Gastroesophageal sphincter (tissue), 4 donors: Measurements from ENCODE around the gene CENPE. TPM values are rescaled to one million over a fixed set of nuclear protein-coding genes. Genes with fewer than 3 reads are reported as not detected.
A peak's percentile ranks its signal among the peaks of the same experiment; 100 is the strongest.

Experiments used
- ATAC-seq: fragments of 150-250 bp; one replicate; pipeline ENCODE4 v1.9.1; 2016; ENCODE audit warnings: mild to moderate bottlenecking, moderate library complexity
- H3K27ac ChIP-seq, 4 donors: fragments of 200-600 bp; sonication (generic) in 3 of 4; 1 replicate in 3 of 4; 2 replicates in 1 of 4; pipeline ENCODE4 v1.5.1; 2016 to 2019
- H3K27me3 ChIP-seq: fragments of 200-600 bp; sonication (generic); one replicate; pipeline ENCODE4 v1.5.1; 2019
- H3K36me3 ChIP-seq, 2 donors: fragments of 200-600 bp; sonication (generic); one replicate each; pipeline ENCODE4 v1.5.1; 2019; ENCODE audit warnings: control low read depth in 1 of 2
- H3K4me1 ChIP-seq, 3 donors: fragments of 200-600 bp; sonication (generic); 1 replicate in 2 of 3; 2 replicates in 1 of 3; pipeline ENCODE4 v1.5.1; 2016 to 2019; ENCODE audit warnings: control low read depth in 2 of 3
- H3K4me3 ChIP-seq, 2 donors: fragments of 200-600 bp; sonication (generic); one replicate each; pipeline ENCODE4 v1.5.1; 2019; ENCODE audit warnings: mild to moderate bottlenecking in 1 of 2, moderate library complexity in 1 of 2
- H3K9me3 ChIP-seq, 3 donors: fragments of 200-600 bp; sonication (generic); one replicate each; pipeline ENCODE4 v1.5.1; 2017 to 2019; ENCODE audit warnings: control low read depth in 2 of 3
- EP300 ChIP-seq: sonication (generic); formaldehyde crosslinking; IDR thresholded peaks from one replicate; pipeline ENCODE4 v1.6.1; 2017; ENCODE audit warnings: antibody characterized with exemption, mild to moderate bottlenecking
- POLR2A ChIP-seq, 2 donors: fragments of 450-650 bp; IDR thresholded peaks; one replicate each; pipeline ENCODE4 v1.6.1; 2017; ENCODE audit warnings: antibody characterized with exemption in 2 of 2, mild to moderate bottlenecking in 2 of 2, moderate library complexity in 1 of 2
- POLR2AphosphoS5 ChIP-seq: sonication (generic); formaldehyde crosslinking; IDR thresholded peaks from one replicate; pipeline ENCODE4 v1.6.1; 2017; ENCODE audit warnings: antibody characterized with exemption
- WGBS, 2 donors: methylation state at CpG; one replicate each; pipeline ENCODE4 v1.1.5; 2018; ENCODE audit warnings: low coverage in 1 of 2; 5-methylcytosine and 5-hydroxymethylcytosine counted together
- total RNA-seq, 4 donors: library from RNA; depleted of rRNA; stranded (reverse); fragments of >200 nt; gene quantifications; one replicate each; pipeline ENCODE4 v1.1.0, GENCODE V29; 2016
- TF ChIP-seq, protein P1 (sequence below), 4 experiments: fragments of 200-600 bp in 2 of 4; fragments of 450-650 bp in 2 of 4; sonication (generic) in 1 of 4; IDR thresholded peaks; one replicate each; pipeline ENCODE4 v1.5.1; 2017 to 2019; ENCODE audit warnings: antibody characterized with exemption in 4 of 4, mild to moderate bottlenecking in 2 of 4, moderate library complexity in 2 of 4

Gene CENPE
- total RNA-seq, 4 donors from 2014 or later: 0.81 to 1.8 (median 1.1) TPM

DNA sequence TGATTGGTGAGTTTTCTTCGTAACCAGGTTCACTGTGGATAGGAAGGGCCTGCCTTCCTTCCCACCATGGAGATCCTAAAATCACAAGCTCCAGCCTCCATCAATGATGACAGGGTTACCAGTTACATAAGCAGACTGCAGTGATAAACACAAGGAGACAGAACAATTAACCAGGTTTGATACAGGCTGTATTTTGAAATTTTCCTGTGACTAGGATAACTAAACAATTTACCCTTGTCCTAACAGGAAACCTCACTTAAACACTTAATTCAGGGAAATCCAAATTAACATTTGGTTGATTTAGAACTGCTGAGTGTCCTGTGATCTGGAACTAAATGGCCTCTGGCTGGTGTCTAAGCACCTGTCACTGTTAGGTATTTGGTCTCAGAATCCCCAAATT, 118.5 kb downstream of the CENPE start:
- Histone ChIP-seq H3K36me3 (peaks cover 0 to 46% of the 10 kb centered on the region in 2 donors), H3K4me1 (peaks cover 3 to 25% (median 5%) of the 10 kb centered on the region in 3 donors), H3K4me3 (no peak overlapping the region), H3K27me3 (no peaks in the 10 kb centered on the region), H3K9me3 (no peaks in the 10 kb centered on the region), H3K27ac (no peak overlapping the region)
- 90 to 100% methylated on average over 1 of the region's 1 CpG for WGBS, 2 donors
- no peak for TF ChIP-seq EP300
- TF ChIP-seq, protein P1, sequence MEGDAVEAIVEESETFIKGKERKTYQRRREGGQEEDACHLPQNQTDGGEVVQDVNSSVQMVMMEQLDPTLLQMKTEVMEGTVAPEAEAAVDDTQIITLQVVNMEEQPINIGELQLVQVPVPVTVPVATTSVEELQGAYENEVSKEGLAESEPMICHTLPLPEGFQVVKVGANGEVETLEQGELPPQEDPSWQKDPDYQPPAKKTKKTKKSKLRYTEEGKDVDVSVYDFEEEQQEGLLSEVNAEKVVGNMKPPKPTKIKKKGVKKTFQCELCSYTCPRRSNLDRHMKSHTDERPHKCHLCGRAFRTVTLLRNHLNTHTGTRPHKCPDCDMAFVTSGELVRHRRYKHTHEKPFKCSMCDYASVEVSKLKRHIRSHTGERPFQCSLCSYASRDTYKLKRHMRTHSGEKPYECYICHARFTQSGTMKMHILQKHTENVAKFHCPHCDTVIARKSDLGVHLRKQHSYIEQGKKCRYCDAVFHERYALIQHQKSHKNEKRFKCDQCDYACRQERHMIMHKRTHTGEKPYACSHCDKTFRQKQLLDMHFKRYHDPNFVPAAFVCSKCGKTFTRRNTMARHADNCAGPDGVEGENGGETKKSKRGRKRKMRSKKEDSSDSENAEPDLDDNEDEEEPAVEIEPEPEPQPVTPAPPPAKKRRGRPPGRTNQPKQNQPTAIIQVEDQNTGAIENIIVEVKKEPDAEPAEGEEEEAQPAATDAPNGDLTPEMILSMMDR (IDR thresholded peaks at IDR 0.05): no peak
- no peak for TF ChIP-seq POLR2AphosphoS5
- no peak for TF ChIP-seq POLR2A (IDR thresholded peaks at IDR 0.05)
- ATAC-seq: no peak

DNA sequence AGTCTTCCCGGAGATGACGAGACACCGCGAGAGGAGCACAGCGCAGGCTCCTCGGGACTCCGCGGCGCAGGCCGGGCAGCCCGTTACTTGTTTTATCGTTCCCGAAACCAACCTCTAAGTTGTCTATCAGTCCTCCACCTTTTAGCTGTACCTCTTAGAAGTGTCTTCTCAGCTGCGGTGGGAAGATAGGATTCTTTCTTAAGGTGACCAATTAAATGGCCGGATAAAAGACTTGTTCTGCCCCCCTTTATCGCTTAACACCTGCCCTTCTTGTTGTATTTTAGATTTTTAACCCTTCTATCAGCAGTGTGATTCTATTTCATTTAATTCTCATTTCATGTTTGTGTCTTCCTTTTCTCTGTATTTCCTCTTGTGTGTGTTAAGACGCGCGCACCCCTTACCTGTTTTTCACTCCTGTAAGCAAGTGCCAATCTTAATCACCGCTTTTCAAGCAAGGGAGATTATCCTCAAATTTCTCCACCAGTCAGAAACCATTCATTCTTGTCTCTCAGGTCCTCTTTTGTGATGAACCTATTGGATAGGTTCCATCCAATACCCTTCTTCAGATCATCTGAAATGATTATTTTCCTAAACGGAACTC, 121.3 kb downstream of the CENPE start, which contains the start of gene SLC9B2:
Gene SLC9B2 (minus strand): TSS at position 15 of the 601 bp plus-strand sequence. CDS start 9,211 bp downstream, outside the sequence.
- WGBS, 2 donors: 20 to 27% methylated on average over 7 to 17 of the region's 21 CpGs
- Histone ChIP-seq H3K36me3 (peaks cover 0 to 26% of the 10 kb centered on the region in 2 donors), H3K4me3 (peak within 1 kb of the TSS; percentile 53 to 61), H3K4me1 (peaks cover 3 to 35% (median 5%) of the 10 kb centered on the region in 3 donors), H3K27me3 (no peaks in the 10 kb centered on the region), H3K27ac (peak within 1 kb of the TSS; percentile 66 to 90 (median 87)), H3K9me3 (no peaks in the 10 kb centered on the region)
- TF ChIP-seq POLR2A (IDR thresholded peaks at IDR 0.05): no peak
- TF ChIP-seq, protein P1 (IDR thresholded peaks at IDR 0.05): peak in 1 of 4 experiments; percentile 4
- TF ChIP-seq POLR2AphosphoS5: no peak
- no peak for TF ChIP-seq EP300
- no peak for ATAC-seq

DNA sequence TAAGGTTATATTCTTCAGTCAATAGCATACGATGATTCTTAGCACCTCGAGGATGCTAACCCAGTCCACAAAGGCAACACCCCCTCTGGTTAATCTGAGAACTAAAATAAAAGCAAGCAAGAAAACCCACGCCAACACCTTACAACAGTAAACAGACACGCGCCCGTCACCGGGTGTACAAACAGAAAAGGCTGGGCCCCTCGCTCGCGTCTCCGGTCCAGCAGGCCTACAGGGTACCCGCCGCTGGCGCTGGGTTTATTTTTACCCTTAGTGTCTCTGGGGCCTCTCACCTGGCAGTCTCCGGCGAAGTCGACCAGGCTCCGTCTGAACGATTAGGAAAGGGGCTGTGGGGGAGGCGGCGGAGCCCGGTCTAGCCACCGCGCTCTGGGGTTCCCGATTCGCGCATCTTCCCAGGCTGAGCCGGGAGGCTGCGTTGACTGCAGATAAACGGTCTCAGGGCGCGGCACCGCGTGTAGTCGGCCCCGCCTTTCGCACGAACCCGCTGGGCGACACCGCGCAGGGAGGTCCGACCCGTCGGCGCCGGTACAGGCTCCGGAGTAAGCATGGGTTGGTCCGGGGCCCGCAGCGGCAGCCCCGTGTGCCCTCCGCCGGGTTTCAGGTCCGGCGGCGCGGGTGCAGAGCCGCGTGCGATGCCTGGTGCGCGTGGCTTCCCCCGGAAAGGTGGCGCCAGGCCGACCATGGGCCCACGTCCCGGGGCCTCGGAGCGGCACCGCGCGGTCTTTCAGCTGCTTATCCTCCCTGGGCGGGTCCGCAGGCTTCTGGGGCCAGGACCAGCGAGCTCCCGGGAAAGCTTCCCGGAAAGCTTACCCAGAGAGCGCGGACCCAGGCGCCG, 122.0 kb downstream of the CENPE start:
- Histone ChIP-seq H3K36me3 (peaks cover 0 to 18% of the 10 kb centered on the region in 2 donors), H3K27ac (peak overlapping the region; percentile 66 to 90 (median 87)), H3K4me1 (peaks cover 3 to 35% (median 5%) of the 10 kb centered on the region in 3 donors), H3K9me3 (no peaks in the 10 kb centered on the region), H3K27me3 (no peaks in the 10 kb centered on the region), H3K4me3 (peak overlapping the region; percentile 53 to 61)
- WGBS, 2 donors: 0 to 1% methylated on average over 5 to 10 of the region's 82 CpGs
- ATAC-seq: peak; percentile 89
- peak; percentile 33 to 41 for TF ChIP-seq POLR2A (IDR thresholded peaks at IDR 0.05)
- TF ChIP-seq POLR2AphosphoS5: peak; percentile 69
- TF ChIP-seq, protein P1 (IDR thresholded peaks at IDR 0.05): peak in 1 of 4 experiments; percentile 10
- TF ChIP-seq EP300: no peak

DNA sequence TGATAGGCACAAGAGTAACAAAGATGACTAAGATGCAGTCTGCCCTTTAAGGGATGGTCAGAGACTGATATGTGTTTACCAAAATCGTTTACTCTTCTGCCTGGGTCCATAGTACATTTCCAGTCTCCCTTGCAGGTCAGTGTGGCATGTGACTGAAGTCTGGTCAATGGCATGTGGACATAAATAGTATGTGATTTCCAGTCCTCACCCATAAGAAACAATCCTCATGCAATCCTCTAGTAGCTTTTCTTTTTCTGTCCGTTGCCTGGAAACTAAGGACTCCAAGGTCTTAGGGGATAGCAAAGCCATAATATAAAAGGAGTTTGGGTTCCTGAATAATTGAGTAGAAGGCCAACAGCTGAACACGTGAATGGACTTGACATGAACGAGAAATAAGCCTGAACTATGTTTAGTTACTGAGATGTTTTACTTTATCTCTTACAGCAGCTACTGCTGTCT, 122.7 kb downstream of the CENPE start:
- H3K36me3 ChIP-seq: peaks cover 0 to 12% of the 10 kb centered on the region in 2 donors
- no peaks in the 10 kb centered on the region for H3K27me3 ChIP-seq
- WGBS, 2 donors: 5 to 21% methylated on average over 4 of the region's 4 CpGs
- peaks cover 3 to 35% (median 5%) of the 10 kb centered on the region in 3 donors for H3K4me1 ChIP-seq
- H3K27ac ChIP-seq: peak overlapping the region in 3 of 4 donors; percentile 86 to 90 (median 88)
- H3K4me3 ChIP-seq: peak overlapping the region; percentile 53 to 61
- no peak for TF ChIP-seq EP300
- H3K9me3 ChIP-seq: no peaks in the 10 kb centered on the region
- ATAC-seq: no peak

DNA sequence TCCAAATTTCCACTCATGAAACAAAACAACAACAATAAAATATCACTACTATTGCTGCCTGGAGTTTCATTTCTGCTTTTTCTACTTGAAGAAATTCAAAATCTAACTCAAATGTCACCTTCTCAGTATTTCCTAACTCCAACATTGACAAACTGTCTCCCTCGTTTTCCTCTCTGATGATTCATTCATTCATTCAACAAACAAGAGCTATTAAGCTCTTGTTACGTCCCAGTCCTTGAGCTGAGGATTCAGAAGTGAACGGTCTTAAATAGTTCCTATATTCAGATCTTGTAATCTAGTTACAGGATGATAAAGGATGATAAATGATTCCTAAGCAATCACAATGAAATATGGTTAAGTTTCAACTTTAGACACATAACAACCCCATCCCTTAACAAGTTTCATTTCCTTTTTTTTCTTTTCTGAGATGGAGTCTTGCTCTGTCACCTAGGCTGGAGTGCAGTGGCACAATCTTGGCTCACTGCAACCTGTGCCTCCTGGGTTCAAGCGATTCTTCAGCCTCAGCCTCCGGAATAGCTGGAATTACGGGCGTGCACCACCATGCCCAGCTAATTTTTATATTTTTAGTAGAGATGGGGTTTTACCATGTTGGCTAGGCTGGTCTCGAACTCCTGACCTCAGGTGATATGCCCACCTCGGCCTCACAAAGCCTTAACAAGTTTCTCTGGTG, 123.3 kb downstream of the CENPE start:
- Histone ChIP-seq H3K9me3 (no peaks in the 10 kb centered on the region), H3K27me3 (no peaks in the 10 kb centered on the region), H3K36me3 (peaks cover 0 to 8% of the 10 kb centered on the region in 2 donors), H3K27ac (peak overlapping the region in 2 of 4 donors; percentile 86 to 88), H3K4me1 (peaks cover 3 to 35% (median 5%) of the 10 kb centered on the region in 3 donors), H3K4me3 (peak overlapping the region in 1 of 2 donors; percentile 61)
- 76 to 89% methylated on average over 3 to 9 of the region's 9 CpGs for WGBS, 2 donors
- ATAC-seq: no peak
- TF ChIP-seq POLR2AphosphoS5 (no peak), EP300 (no peak), POLR2A (IDR thresholded peaks at IDR 0.05) (no peak)
- TF ChIP-seq, protein P1 (IDR thresholded peaks at IDR 0.05): no peak
